COLO829 (cell line): ENCODE measurements around the gene RFNG.

Source experiments
- DNase-seq: peaks from one replicate; pipeline ENCODE4 v3.0.0; 2012; ENCODE audit warnings: low spot score

Gene RFNG, protein sequence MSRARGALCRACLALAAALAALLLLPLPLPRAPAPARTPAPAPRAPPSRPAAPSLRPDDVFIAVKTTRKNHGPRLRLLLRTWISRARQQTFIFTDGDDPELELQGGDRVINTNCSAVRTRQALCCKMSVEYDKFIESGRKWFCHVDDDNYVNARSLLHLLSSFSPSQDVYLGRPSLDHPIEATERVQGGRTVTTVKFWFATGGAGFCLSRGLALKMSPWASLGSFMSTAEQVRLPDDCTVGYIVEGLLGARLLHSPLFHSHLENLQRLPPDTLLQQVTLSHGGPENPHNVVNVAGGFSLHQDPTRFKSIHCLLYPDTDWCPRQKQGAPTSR

DNA sequence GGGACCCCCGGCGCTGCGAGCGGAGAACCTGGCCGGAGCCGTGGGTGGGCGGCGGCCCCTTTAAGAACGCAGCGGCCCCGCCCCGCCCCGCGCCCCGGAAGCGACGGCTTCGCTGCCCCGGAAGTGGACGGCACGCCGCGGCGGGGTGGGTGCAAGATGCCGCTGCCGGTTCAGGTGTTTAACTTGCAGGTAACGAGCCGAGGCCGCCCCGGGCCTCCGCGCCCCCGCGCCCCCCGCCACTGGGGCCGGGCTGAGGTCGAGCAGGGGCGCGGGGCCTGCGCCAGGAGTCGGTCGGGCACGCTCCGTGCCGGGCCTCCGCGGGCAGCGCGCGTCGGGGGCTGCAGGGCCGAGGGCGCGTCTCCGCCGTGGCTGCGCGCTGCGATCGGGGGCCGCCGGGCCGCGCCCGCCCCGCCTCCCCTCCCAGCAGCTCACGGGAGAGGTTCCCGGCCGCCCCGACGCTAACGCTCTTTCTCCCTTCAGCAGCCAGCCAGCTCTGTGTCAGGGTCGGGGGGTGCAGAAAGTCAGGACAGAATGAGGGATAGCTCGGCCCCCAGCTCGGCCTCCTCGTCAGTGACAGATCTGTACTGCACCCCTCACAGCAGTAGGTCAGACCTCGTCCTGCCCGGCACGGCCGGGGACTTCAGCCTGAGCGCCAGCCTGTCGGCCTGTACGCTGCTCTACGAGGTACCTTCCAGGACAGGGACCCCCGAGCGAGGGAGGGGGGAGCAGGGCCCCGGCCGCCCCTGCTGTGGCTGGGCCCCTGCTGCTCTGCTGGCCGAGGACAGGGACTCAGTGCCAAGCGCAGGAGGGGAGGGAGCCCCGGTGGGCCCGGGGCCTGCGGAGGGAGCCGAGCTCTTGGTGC, at the start of gene RFNG, which contains the start of gene GPS1:
RFNG (minus strand) TSS at position 36 of the 862 bp plus-strand sequence. CDS start 45 bp downstream, outside the sequence.
GPS1 (plus strand) TSS at position 123 of the 862 bp plus-strand sequence; CDS start at position 157, 34 bp downstream.
- DNase-seq: peak; percentile 51

DNA sequence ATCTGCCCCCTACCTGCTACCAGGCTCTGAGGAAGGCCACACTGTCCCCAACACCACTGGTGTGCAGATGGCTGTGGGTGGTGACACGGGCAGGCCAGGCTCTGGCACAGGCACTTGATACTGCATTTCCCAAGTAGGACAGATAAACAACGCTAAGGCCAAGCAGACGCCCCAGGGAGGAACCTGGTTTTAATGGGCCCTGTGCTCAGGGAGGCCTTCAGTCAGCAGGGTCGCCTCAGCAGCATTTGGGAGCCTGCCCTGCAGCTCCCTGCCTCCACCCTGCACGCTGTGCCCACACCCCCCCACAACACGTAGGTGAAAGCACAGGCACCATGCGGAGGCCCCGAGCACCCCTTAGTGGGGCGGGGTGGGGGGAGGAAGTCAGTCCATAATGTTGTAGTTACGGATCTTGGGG, 49.7 kb upstream of the RFNG start:
- DNase-seq: no peak

DNA sequence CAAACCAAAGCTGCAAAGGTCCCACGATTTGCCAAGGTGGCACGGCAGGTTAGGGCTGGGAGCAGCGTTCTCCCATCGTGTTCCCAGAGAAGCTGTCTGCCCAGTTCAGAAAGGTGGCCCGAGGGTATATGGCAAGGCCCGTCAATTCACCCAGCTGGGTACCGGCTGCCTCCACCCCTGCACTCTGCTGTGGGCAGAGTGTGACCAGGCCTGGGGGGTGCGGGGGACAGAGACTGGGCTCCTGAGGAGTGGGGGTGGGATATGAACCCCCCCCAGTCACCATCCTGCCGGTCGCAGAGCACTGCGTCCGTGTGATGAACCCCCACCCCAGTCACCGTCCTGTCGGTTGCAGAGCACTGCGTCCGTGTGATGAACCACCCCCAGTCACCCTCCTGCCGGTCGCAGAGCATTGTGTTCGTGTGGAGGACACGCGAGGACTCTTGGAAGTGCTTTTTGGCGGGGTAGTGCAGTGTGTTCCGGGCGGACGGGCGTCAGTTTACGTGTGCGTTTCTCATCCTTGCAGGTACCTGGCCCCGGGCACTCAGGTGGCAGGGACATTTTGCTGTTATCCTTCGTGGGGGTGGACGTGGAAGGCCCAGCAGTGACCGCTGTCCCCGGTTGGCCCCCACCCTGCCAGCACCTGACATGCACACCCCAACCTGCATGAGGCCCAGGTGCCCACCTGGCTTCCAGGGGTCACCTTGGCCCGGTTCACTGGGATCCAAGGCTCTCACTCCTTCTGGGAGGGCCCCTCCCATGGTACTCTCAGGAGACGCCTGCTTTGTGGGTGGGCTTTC, 49.1 kb upstream of the RFNG start:
- no peak for DNase-seq

DNA sequence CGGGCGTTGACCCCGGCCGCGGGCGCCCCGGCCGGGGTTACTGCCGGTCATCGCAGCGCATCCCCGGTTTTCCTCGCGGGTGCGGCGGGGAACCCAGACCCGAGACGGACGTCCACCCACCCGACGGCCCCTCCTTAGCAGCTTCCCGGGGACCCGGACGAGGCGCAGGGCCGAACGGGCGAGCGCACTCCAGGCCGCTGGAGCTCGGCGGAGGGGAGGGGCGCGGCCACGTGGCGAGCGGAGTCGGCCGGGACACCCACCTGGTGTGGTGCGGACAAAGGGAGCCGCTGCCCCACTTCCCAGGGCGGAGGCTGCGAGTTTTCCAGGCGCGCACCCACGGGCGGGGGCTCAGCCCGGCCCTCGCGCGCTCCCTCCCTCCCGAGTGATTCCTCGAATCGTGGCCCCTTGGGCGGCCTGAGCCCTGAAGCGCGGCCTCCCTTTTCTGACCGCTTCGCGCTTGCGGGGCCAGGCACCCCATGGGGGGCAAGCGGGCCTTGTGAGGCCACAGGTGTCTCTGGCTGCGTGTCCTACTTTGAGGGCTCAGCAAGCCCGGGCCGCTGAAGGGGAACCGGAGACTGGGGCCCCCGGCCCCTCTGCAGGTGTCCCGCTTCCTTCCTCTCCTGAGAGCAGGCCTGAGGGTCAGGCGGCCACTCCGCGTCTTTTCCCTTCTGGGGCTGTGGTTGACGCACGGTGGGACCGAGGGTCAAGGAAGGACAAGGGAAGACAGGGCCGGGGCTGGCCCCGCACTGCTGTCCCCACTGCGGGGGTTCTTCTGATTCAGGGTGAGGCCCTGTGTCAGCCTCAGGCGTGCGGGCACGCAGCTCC, 47.5 kb upstream of the RFNG start:
- no peak for DNase-seq

DNA sequence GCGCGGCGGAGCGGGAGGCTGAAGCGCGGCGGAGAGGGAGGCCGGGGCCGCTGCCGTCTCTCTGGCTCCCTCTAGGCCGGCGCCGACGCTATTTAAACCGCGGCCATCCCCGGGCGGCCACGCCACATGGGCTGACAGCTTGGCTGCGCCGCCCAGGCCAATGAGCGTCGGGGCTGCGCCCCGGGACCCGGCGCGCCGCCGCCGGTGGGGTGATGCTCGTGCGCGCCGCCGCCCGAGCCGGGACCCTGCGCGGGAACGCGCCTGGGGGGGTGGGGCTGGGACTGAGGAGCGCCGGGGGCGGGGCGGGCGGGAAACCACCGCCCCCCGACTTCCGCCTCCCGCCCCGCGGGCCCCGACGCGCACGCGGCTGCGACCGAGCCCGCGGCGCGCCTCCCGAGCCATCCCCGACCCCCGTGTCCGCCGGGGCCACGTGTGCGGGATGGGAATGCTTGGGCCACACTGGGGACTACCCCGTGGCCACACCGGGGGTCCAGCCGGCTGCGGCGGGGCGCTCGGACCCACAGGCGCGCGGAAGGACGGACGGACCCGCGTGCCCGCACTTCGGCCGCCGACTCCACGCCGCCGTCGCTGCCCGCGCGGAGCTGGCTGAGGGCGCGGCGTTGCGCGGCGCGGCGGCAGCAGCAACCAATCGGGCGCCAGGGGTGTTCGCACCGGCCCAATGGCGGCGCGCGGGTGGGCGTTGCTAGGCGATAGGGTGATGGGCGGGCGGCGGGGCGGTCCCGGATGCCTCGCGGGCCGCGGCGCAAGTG, 46.7 kb upstream of the RFNG start, which contains the start of gene FASN:
FASN (minus strand) TSS at position 68 of the 770 bp plus-strand sequence. CDS start 1,791 bp downstream, outside the sequence.
- DNase-seq: peak; percentile 96

DNA sequence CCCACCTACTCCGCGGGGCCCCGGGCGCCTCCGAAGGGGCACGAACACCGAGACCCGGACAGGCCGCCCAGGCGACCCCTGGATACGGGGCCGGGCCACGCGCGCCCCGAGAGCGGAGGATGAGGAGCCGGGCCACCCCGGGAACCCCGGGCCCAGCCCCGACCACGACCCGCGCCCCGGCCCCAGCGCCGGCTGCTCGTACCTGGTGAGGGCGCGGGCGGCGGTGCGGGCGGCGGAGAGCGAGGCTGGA, 46.2 kb upstream of the RFNG start:
- DNase-seq: no peak

DNA sequence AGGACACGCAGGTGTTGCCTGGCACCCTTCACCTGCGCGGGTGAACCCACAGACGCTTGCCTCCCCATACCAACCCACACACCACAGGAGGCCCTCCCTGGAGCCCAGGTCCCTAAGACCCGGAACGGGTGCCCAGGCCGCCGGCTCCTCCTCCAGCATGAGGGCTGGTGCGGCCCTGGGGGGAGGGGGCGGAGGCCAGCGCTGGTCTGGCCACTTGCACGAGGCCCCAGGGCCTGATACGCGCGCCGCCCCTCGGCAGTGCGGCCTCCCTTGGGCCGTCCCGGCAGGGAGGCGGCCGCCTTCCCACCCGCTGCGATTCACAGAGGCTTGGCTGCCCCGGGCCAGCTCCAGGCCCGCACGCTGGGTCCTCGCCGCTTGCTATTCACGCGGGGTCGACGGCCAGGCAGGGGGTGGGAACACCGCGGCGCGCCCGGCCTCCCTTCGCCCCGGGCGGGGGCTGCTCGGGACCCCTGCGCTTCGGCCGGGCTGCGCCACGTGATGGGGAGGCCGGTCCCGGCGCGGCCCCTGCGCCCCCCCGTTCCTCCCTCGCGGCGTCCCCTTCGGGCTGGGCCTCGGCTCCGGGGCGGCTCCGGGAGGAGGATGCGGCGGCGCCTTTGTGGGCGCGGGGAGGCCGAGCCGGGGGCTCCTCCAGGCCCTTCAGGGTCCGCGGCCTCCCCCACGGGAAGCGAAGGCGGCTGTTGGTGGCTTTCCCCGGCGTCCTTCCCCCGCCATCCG, 45.7 kb upstream of the RFNG start:
- no peak for DNase-seq

DNA sequence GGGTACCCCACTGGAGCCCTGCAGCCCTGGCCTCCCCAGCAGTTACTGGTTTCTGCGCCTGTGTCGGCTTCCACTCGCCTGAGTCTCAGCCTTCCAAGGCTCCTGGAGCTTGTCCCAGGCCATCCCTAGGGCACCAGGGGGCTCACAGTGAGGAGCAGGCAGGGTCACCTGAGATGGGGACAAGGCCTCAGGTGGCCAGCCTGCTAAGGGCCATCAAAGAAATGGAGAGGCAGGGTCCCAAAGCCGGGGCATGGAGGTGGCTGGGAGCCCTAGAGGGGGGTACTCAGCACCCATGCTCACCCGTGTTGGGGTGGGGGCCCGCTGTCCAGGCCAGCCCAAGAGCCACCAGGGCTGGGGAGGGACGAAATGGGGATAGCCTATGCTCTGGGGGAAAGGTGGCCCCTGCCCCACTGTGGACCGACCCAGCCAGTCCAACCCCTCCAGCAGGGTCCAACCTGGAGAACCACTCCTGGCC, 45.1 kb upstream of the RFNG start:
- no peak for DNase-seq

DNA sequence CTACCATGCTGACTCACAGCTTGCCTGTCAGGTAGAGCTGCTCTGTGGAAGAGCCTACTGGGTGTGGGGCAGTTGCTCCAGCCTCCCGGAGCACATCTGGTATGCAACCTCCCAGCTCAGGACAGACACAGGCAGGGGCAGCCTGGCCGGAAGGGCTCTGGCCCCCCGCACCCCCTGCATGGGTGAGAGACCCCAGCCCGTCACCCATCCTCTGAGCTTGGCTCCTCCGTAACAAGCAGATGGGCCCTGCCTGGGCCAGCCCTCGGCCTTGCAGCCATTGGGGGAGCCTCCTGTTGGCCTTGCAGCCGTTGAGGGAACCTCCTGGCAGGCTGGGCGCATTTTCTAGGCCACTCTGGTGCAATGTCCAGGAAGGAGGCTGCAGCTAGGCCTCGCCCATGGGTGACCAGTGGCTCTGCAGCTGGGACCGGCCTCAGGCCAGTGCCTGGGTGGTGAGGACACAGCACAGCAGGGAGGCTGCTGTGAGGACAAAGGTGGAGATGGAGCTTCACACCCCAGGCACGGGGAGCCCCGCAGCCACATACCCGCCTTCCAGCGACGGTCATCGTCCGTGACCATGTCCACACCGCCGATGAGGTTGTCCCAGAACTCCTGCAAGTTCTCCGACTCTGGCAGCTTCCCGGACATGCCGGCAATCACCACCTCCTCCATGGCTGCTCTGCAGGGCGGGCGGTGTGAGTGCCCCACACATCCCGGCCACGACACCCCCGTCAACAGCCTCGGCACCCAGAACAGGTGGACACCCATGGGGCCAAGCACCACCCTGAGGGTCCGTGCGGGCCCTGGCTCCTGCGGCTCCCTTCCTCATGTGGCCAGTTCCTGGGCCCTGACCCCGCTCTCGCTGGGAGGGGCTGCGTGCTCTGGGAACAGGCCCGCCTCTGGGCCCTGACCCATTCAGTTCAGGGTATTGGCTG, 44.4 kb upstream of the RFNG start:
- DNase-seq: no peak

DNA sequence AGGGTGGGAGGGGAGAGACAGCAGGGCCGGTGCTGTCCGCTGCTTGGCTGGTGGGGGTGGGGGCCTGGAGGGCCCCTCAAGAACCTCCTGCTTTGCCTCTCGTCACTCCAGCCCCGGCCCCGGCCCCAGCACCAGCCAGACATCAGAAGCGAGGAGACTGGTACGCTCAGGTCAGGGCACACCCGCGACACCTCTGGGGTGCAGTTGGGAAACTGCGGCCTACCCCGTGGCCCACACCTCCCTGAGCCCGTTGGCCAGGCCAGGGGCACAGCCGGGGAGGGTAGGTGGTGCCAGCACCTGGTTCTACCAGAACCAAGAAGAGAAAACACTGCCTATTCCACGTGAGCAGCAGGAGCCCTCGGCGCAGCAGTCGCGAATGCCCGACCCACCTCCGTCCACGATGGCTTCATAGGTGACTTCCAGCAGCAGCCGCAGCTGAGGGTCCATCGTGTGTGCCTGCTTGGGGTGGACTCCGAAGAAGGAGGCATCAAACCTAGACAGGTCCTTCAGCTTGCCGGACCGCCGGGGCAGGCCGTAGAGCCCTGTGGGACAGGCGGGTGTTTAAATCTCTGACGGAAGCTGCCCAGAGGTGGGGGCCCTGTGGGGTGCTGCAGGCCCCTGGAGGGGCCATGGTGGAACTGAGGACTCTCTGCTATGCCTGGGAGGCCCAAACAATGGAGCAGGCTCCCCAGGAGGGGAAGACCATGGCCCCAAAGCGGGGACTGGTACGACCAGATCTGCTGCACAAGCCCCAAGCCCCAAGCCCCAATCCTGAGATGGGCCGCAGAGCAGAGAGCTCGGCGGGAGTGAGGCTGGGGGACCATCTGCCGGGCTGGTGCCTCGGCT, 43.5 kb upstream of the RFNG start:
- DNase-seq: no peak

DNA sequence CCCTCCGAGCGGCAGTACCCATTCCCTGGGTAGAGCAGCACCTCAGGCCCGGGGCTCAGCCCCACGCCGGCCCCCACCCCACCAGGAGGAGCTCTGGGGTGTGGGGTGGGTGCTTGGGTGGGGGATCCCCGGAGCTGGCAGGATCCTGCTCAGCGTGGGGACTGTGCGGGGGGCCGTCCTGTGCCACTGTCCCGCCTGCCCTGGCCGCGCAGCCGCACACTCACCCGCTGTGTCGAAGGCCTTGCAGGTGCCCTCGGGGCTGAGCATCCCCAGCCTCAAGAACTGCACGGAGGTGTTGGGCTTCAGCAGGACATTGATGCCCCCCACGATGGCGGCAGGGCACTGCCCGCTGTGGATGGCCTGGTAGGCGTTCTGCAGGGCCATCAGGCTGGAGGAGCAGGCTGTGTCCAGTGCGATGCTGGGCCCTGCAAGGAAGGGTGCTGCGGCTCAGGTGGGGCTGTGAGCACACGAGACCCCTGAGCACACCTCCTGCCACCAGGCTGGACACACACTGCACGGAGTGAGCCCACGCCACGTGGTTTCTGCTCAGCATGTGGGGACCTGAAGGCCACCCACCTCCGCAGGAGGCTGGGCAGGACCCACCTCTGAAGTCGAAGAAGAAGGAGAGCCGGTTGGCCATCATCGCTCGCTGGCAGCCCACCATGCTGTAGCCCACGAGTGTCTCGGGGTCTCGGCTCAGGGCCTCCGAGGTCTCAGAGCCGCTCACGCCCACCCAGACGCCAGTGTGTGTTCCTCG, 41.6 kb upstream of the RFNG start:
- DNase-seq: no peak

DNA sequence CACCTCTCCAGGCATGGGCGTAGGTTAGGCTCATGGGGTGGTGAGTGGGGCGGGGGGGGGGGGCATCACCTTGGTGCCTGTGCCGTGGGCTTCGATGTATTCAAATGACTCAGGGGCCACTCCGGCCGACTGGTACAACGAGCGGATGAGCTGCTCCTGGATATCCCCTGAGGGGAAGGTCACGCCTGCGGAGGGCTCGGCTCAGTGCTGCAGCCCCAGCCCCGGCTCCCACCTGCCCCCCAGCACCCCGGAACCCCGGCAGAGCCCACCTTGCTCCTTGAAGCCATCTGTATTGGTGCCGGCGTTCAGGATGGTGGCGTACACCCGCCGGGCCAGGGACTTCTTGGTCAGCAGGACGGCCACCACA, 41.0 kb upstream of the RFNG start:
- no peak for DNase-seq

DNA sequence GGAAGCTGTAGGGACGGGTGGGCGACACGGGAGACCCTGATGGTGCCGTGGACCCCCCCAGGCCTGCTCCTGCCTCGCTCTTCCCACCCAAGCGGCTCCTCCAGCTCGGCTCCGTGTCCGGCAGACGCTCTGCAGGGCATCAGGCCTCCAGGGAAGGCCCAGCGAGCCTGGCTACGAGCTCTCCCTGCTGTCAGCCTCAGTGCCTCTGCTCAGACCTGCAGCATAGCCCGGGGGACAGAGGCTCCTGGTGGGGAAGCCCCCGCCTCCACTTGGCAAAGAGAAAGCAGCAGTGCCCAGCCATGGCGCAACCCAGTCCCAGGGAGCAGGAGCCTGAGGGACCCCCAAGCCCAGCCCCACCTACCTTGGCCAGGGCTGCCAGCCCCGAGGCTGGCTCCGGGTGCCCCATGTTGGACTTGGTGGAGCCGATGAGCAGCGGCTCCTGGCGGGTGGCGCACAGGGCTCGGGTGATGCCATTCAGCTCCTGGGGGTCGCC, 40.5 kb upstream of the RFNG start:
- no peak for DNase-seq

DNA sequence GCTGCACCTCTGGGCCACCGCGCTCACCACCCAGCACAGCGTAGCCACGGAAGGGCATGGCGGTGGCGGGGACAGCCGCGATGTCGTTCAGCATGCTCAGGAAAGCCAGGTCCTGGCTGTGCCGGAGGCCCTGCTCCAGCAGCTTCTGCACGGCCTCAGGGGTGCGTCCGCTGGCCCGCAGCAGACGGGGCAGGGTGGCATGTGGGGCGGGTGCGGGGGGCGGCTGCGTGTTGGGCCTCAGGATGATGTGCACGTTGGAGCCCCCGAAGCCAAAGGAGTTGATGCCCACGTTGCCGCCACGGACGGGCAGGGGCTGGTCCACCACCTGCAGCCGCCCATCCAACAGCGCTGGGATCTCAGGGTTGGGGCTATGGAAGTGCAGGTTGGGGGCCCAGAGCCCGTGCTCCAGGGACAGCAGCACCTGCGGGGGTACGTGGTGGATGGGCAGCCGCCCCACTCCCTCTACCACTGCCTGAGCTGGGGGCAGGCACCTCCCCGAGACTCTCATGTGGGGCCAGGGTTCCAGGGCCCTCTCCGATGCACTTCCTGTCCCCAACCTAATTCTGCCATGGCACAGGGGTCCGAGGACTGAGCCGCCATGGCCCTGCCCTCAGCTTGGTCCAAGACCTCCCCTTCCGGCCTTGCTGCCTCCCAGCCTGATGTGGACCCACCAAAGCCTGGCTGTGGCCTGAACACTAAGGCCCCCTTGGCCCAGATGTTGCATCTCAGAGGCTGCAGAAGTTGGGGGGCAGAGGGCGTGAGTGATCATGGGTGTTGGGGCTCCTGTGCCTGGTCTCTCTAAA, 39.9 kb upstream of the RFNG start:
- DNase-seq: no peak

DNA sequence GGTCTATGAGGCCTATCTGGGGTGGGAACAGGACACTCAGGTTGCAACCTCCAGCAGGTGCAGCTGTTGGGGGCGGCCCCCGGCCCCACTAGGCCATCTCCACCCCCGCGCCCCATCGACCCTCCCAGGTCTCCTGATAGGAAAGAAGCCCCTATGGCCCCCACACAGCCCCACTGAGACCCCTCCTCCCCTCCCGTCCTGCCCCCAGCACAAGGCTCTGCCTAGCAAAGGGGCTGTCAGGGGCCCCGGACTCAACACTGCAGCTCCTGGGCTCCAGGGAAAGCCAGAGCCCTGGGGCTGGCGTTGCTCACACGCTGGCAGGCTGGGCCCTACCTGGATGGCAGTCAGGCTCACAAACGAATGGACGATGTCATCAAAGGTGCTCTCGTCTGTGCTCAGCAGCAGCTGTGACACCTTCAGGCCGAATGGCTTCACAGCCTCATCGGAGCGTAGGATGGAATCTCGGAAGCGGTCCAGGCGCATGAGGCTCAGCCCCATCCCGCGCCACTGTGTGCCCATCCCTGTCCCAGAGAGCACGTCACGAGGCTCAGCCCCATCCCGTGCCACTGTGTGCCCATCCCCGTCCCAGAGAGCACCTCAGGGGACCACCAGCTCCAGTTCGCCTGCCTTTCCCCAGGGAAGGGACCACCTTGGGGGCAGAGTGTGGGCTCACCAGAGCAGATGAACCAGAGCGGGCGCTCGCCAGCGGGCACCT, 39.1 kb upstream of the RFNG start:
- DNase-seq: no peak
